A172 (cell line): ENCODE measurements around the gene RSPO3. TPM values are rescaled to one million over a fixed set of nuclear protein-coding genes. Genes with fewer than 3 reads are reported as not detected.

Experiments used
- DNase-seq: peaks from one replicate; pipeline ENCODE4 v3.0.0-alpha.2; 2015; ENCODE audit warnings: low spot score
- total RNA-seq: library from RNA; depleted of rRNA; stranded (reverse); fragments of >200 nt; shearing (Covaris generic); gene quantifications from 2 replicates; pipeline ENCODE4 v1.2.3, GENCODE V29; 2014

RSPO3 gene
- total RNA-seq, 1 experiment from 2014 or later = not detected

GRCh38 chr6:127162836-127163235, 44.4 kb downstream of the RSPO3 start:
- no peak for DNase-seq

- no peak for DNase-seq
These were observed 45.6 kb downstream of the RSPO3 start for GRCh38 chr6:127164036-127164435.

- DNase-seq = no peak
These were observed 46.1 kb downstream of the RSPO3 start for GRCh38 chr6:127164565-127164964.

- DNase-seq = no peak
These were observed 54.9 kb downstream of the RSPO3 start for GRCh38 chr6:127173156-127173940.

GRCh38 chr6:127176146-127176545, 57.7 kb downstream of the RSPO3 start:
- DNase-seq = peak; percentile 21

- peak; percentile 7 for DNase-seq
These were observed 58.8 kb downstream of the RSPO3 start for GRCh38 chr6:127177030-127177922.

- DNase-seq = no peak
These were observed 59.4 kb downstream of the RSPO3 start for GRCh38 chr6:127177923-127178231.

- no peak for DNase-seq
These were observed 60.3 kb downstream of the RSPO3 start for GRCh38 chr6:127178746-127179145.

GRCh38 chr6:127180426-127180825, 62.0 kb downstream of the RSPO3 start:
- no peak for DNase-seq

GRCh38 chr6:127182501-127182900, 64.0 kb downstream of the RSPO3 start:
- DNase-seq = no peak

GRCh38 chr6:127185437-127185995, 67.0 kb downstream of the RSPO3 start:
- no peak for DNase-seq

- no peak for DNase-seq
These were observed 68.4 kb downstream of the RSPO3 start for GRCh38 chr6:127186889-127187288.

- no peak for DNase-seq
These were observed 70.3 kb downstream of the RSPO3 start for GRCh38 chr6:127188744-127189143.

GRCh38 chr6:127190552-127190951, 72.1 kb downstream of the RSPO3 start:
- DNase-seq = peak; percentile 25

GRCh38 chr6:127191716-127192115, 73.2 kb downstream of the RSPO3 start:
- no peak for DNase-seq

GRCh38 chr6:127192911-127193541, 74.6 kb downstream of the RSPO3 start:
- DNase-seq = no peak

- DNase-seq = no peak
These were observed 77.4 kb downstream of the RSPO3 start for GRCh38 chr6:127195833-127196232.

- DNase-seq = no peak
These were observed 80.1 kb downstream of the RSPO3 start for GRCh38 chr6:127198549-127198948.

- no peak for DNase-seq
These were observed 81.0 kb downstream of the RSPO3 start for GRCh38 chr6:127199470-127199869.

GRCh38 chr6:127200114-127200513, 81.6 kb downstream of the RSPO3 start:
- DNase-seq = no peak

GRCh38 chr6:127201321-127201720, 82.8 kb downstream of the RSPO3 start:
- DNase-seq = no peak

- no peak for DNase-seq
These were observed 84.2 kb downstream of the RSPO3 start for GRCh38 chr6:127202676-127203075.
